Activated CD8-positive, alpha-beta T cell treated with anti-CD3 and anti-CD28 coated beads for 36 hours (primary cell): ENCODE data around the gene VTA1. TPM values are rescaled to one million over a fixed set of nuclear protein-coding genes. Genes with fewer than 3 reads are reported as not detected.
"Not testable (repeated sequence)": the region's sequence is repeated elsewhere in the genome, so short reads cannot be mapped to it uniquely, and the experiment has no call there.

Experiments used
- ATAC-seq: fragments of 200-7000 bp; cut with Tn5 transposase; one replicate; pipeline ENCODE4 v1.10.0; 2021; ENCODE audit warnings: mild to moderate bottlenecking, moderate library complexity
- CTCF ChIA-PET: fragments of 350-600 bp; sonication (Branson Sonifier 250); formaldehyde crosslinking; loops from one replicate; lab custom pipeline; 2021; ENCODE audit warnings: antibody characterized with exemption; lab: Charles Lee
- POLR2A ChIA-PET: fragments of 350-600 bp; sonication (Branson Sonifier 250); formaldehyde crosslinking; loops from one replicate; lab custom pipeline; 2021; ENCODE audit warnings: antibody characterized with exemption; lab: Charles Lee
- DNase-seq: peaks from one replicate; pipeline ENCODE4 v3.0.0-alpha.2; 2020
- H3K27ac Mint-ChIP-seq: one replicate; pipeline ENCODE4 v1.8.0; 2021; ENCODE audit warnings: mild to moderate bottlenecking, mixed read lengths
- H3K27me3 Mint-ChIP-seq: one replicate; pipeline ENCODE4 v1.8.0; 2021; ENCODE audit warnings: mixed read lengths
- H3K36me3 Mint-ChIP-seq: one replicate; pipeline ENCODE4 v1.8.0; 2021; ENCODE audit warnings: low read depth, mixed read lengths
- H3K4me1 Mint-ChIP-seq: one replicate; pipeline ENCODE4 v1.8.0; 2021; ENCODE audit warnings: low read depth, mixed read lengths
- H3K4me3 Mint-ChIP-seq: one replicate; pipeline ENCODE4 v1.8.0; 2021; ENCODE audit warnings: mild to moderate bottlenecking, moderate library complexity, mixed read lengths
- H3K9me3 Mint-ChIP-seq: one replicate; pipeline ENCODE4 v1.8.0; 2021; ENCODE audit warnings: mixed read lengths
- CTCF ChIP-seq: fragments of 200-600 bp; IDR thresholded peaks from one replicate; pipeline ENCODE4 v1.8.0; 2022; ENCODE audit warnings: antibody characterized with exemption, mild to moderate bottlenecking
- intact Hi-C: fragments of 100-400 bp; cut with micrococcal nuclease; formaldehyde crosslinking; loops from one replicate; pipeline ENCODE4 v1.10.0; 2022
- total RNA-seq, 2 experiments: library from RNA; stranded (reverse); gene quantifications; one replicate each; pipeline ENCODE4 v1.2.3, GENCODE V29; 2021

The VTA1 gene
- total RNA-seq, 2 experiments from 2014 or later: 53.8 to 57.1 TPM

- POLR2A ChIA-PET: no interaction called here
- H3K27ac Mint-ChIP-seq: no peak overlapping the region
- DNase-seq (no peak), ATAC-seq (no peak)
- no peaks in the 10 kb centered on the region for H3K36me3 Mint-ChIP-seq
- intact Hi-C loops: no loop called here
- no peak for TF ChIP-seq CTCF
- no peak overlapping the region for H3K4me3 Mint-ChIP-seq
- H3K27me3 Mint-ChIP-seq: peaks cover 6% of the 10 kb centered on the region
- no peaks in the 10 kb centered on the region for H3K4me1 Mint-ChIP-seq
- H3K9me3 Mint-ChIP-seq: no peaks in the 10 kb centered on the region
- CTCF ChIA-PET: interaction anchor here (1.3 kb wide), 1 partner anchor 11 kb away, joined by 3 read pairs; no protein-coding TSS in a partner anchor
Measured at GRCh38 chr6:142138876-142139275, 8.2 kb upstream of the VTA1 start.

DNA sequence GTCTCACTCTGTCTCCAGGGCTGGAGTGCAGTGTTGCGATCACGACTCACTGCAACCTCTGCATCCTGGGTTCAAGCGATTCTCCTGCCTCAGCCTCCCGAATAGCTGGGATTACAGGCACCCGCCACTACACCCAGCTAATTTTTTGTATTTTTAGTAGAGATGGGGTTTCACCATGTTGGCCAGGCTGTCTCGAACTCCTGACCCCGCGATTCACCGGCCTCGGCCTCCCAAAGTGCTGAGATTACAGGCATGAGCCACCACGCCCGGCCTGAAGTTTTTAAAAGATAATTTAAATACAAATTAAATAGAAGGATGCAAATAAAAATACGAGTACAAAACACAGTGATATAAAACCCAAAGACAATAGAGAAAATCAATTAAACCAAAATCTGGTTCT is 5.5 kb upstream of the VTA1 start:
- H3K4me3 Mint-ChIP-seq, intact Hi-C loops, POLR2A ChIA-PET, H3K9me3 Mint-ChIP-seq, ATAC-seq, H3K27ac Mint-ChIP-seq, H3K27me3 Mint-ChIP-seq, H3K4me1 Mint-ChIP-seq, H3K36me3 Mint-ChIP-seq, DNase-seq: not testable (repeated sequence)
- CTCF ChIA-PET: interaction anchor here (7.9 kb wide), 1 partner anchor 15 kb away, joined by 54 read pairs; no protein-coding TSS in a partner anchor

DNA sequence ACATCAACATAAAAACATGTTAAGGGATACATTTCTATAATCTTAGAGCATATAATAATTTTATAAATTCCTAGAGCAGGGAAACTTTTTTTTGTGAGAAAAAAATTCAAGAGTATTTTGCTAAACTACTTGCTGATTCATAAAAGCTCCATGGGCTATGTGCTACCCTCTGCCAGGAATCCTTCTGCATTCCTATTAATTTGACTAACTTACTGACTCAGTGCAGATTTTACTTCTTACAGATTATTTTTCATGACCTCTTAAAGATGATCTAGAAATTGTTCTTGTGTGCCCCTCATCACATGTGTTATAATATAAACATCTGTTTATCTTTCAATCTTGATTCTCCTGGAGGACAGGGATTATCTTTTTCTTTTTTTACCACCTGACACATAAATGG is 5.7 kb downstream of the VTA1 start:
- peaks cover 14% of the 10 kb centered on the region for H3K36me3 Mint-ChIP-seq
- ChIA-PET CTCF (no interaction called here), POLR2A (no interaction called here)
- H3K27ac Mint-ChIP-seq: no peak overlapping the region
- peaks cover 70% of the 10 kb centered on the region for H3K4me1 Mint-ChIP-seq
- intact Hi-C loops: no loop called here
- TF ChIP-seq CTCF: no peak
- H3K9me3 Mint-ChIP-seq: no peaks in the 10 kb centered on the region
- no peak for DNase-seq
- no peak for ATAC-seq
- H3K27me3 Mint-ChIP-seq: no peaks in the 10 kb centered on the region
- H3K4me3 Mint-ChIP-seq: no peak overlapping the region

DNA sequence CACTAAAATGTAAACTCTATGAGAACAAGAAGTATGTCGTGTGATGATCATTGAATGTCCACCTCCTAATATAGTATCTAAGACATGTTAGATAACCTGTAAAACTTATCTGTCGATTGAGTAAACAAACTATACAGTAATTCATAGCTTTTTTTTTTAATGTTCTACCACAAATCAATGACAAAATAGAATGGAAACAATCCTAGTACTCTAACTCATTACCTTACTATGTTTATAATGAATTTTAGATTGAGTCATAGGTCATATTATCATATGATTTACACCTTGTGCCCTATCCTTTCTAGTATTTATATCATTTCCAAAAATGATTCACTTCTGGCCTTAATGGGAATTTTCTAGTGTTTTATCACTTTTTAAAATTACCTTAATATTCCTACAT is 6.1 kb downstream of the VTA1 start:
- Mint-ChIP-seq H3K9me3 (no peaks in the 10 kb centered on the region), H3K27me3 (no peaks in the 10 kb centered on the region), H3K27ac (no peak overlapping the region), H3K4me1 (peaks cover 69% of the 10 kb centered on the region), H3K36me3 (peaks cover 14% of the 10 kb centered on the region), H3K4me3 (no peak overlapping the region)
- TF ChIP-seq CTCF: no peak
- DNase-seq (no peak), ATAC-seq (peak; percentile 55)
- intact Hi-C loops: no loop called here
- ChIA-PET CTCF (no interaction called here), POLR2A (no interaction called here)

GRCh38 chr6:142154336-142154735 is 7.3 kb downstream of the VTA1 start:
- intact Hi-C loops: no loop called here
- no peak for TF ChIP-seq CTCF

More at GRCh38 chr6:142154336-142154735, 7.3 kb downstream of the VTA1 start:
- H3K4me3 Mint-ChIP-seq: no peak overlapping the region
- H3K27me3 Mint-ChIP-seq: no peaks in the 10 kb centered on the region
- POLR2A ChIA-PET: no interaction called here
- no peak for DNase-seq
- no peak for ATAC-seq
- H3K4me1 Mint-ChIP-seq: peaks cover 61% of the 10 kb centered on the region
- peaks cover 10% of the 10 kb centered on the region for H3K36me3 Mint-ChIP-seq
- CTCF ChIA-PET: interaction anchor here (2.5 to 5.3 kb wide), 3 partner anchors 9 to 321 kb away, joined by 11 to 54 read pairs (median 36); partner anchors contain the start of genes NMBR and VTA1
- no peaks in the 10 kb centered on the region for H3K9me3 Mint-ChIP-seq
- no peak overlapping the region for H3K27ac Mint-ChIP-seq
